ENCODE results near the gene HES3. TPM values are rescaled to one million over a fixed set of nuclear protein-coding genes. Genes with fewer than 3 reads are reported as not detected.

The HES3 gene
- total and polyA plus RNA-seq, 2 of the 4 experiments (the other 2 are of a cell fraction), result not detected

GRCh38 chr1:6207921-6208320, 36.1 kb upstream of the HES3 start:
- no peak overlapping the region for H2AK9ac ChIP-seq (replicated peaks; ENCODE audit: low read depth, low read length, poor library complexity)
- H3K9me3 ChIP-seq (ENCODE audit: control insufficient read depth, insufficient read depth, low read length), result no peaks in the 10 kb centered on the region
- H3K79me1 ChIP-seq (ENCODE audit: low read depth in 1 of 2, low read length in 2 of 2), result no peaks in the 10 kb centered on the region; a peak in 1 of 4 replicates
- 100% methylated on average over 4 of the region's 10 CpGs; no CpG with 5 or more reads in 1 of the 2 experiments for WGBS, 2 experiments (ENCODE audit: extremely low coverage in 2 of 2, insufficient read length in 1 of 2)
- no peak overlapping the region for H4K8ac ChIP-seq (ENCODE audit: low read depth in 2 of 2, low read length in 2 of 2)
- H3K4me2 ChIP-seq (ENCODE audit: low read depth, low read length), result no peak overlapping the region
- no peak overlapping the region for H3K4ac ChIP-seq (ENCODE audit: low read depth, low read length)
- H3K14ac ChIP-seq (replicated peaks; ENCODE audit: low read depth, low read length), result no peak overlapping the region
- H3K9ac ChIP-seq (ENCODE audit: low read depth, low read length), result no peak overlapping the region
- H3K27ac ChIP-seq (ENCODE audit: insufficient read depth, low read length), result no peak overlapping the region
- H4K91ac ChIP-seq (ENCODE audit: insufficient read depth, low read depth, low read length), result no peak overlapping the region
- no peak overlapping the region for H4K5ac ChIP-seq (ENCODE audit: low read depth, low read length)
- H3K27me3 ChIP-seq (ENCODE audit: control insufficient read depth, insufficient read depth, low read length), result no peaks in the 10 kb centered on the region; the same call in 1 of the 2 replicates
- peaks cover 7% of the 10 kb centered on the region; the same call in 1 of the 2 replicates for H3K4me1 ChIP-seq (ENCODE audit: control insufficient read depth, insufficient read depth, low read length)
- no peaks in the 10 kb centered on the region for H3K36me3 ChIP-seq (ENCODE audit: control insufficient read depth, insufficient read depth, low read length)
- H3K23ac ChIP-seq (ENCODE audit: low read depth, low read length), result no peak overlapping the region
- no peak overlapping the region for H2BK5ac ChIP-seq (ENCODE audit: low read depth, low read length, poor library complexity, severe bottlenecking)
- no peak overlapping the region for H3K56ac ChIP-seq (ENCODE audit: extremely low read depth, insufficient read depth, low read length)
- H2BK15ac ChIP-seq (ENCODE audit: low read depth, low read length), result no peak overlapping the region
- BruUV-seq (replicated peaks), result no TSS peak
- DNase-seq, result no peak
- no peak overlapping the region for H2BK120ac ChIP-seq (ENCODE audit: low read depth, low read length)
- TF ChIP-seq RAD21 (IDR thresholded peaks at IDR 0.05; ENCODE audit: low read length), result no peak
- no peak for TF ChIP-seq MXI1 (IDR thresholded peaks at IDR 0.05; ENCODE audit: borderline replicate concordance, low read depth, low read length)
- no peak for TF ChIP-seq RFX5 (IDR thresholded peaks at IDR 0.05; ENCODE audit: low read depth, low read length)
- no peak for TF ChIP-seq FOS (IDR thresholded peaks at IDR 0.05; ENCODE audit: low read depth, low read length)
- TF ChIP-seq USF2 (IDR thresholded peaks at IDR 0.05; ENCODE audit: low read depth, low read length), result no peak
- no peak for TF ChIP-seq BHLHE40 (IDR thresholded peaks at IDR 0.05; ENCODE audit: low read depth, low read length)
- TF ChIP-seq MAZ (IDR thresholded peaks at IDR 0.05; ENCODE audit: borderline replicate concordance, low read depth, low read length), result no peak
- TF ChIP-seq RCOR1 (IDR thresholded peaks at IDR 0.05; ENCODE audit: insufficient replicate concordance, low read length), result no peak
- TF ChIP-seq POLR2A (IDR thresholded peaks at IDR 0.05; ENCODE audit: low read depth, low read length), result no peak
- no peak for TF ChIP-seq CEBPB (IDR thresholded peaks at IDR 0.05; ENCODE audit: low read depth, low read length)
- TF ChIP-seq CHD1 (IDR thresholded peaks at IDR 0.05; ENCODE audit: low read depth, low read length), result no peak
- in situ Hi-C loops (cut with MboI; ENCODE audit: low sequenced_read_pairs), result no loop called here
- H3K9me1 ChIP-seq (ENCODE audit: insufficient read depth, low read length), result peaks cover 4% of the 10 kb centered on the region
- dilution Hi-C loops (cut with HindIII; ENCODE audit: low sequenced_read_pairs, unreplicated experiment), result no loop called here
- no peak overlapping the region for H2AFZ ChIP-seq (replicated peaks; ENCODE audit: low read length, poor library complexity)
- intact Hi-C loops (cut with micrococcal nuclease), result no loop called here
- ATAC-seq (ENCODE audit: low read depth), result no peak
- ChIA-PET CTCF (interaction anchor here (0.9 to 1.0 kb wide), 2 partner anchors 14 to 16 kb away, joined by 3 read pairs; no protein-coding TSS in a partner anchor), POLR2A (ENCODE audit: unreplicated experiment) (no interaction called here)
- H3K4me3 ChIP-seq (ENCODE audit: insufficient read depth, low read depth, low read length), result no peak overlapping the region
- no peak overlapping the region for H2AK5ac ChIP-seq (ENCODE audit: low read depth, low read length)
- no peak overlapping the region for H3K18ac ChIP-seq (ENCODE audit: low read depth, low read length)
- H2BK20ac ChIP-seq (ENCODE audit: low read depth, low read length), result no peak overlapping the region
- H4K20me1 ChIP-seq (ENCODE audit: insufficient read depth, low read length), result no peaks in the 10 kb centered on the region; the same call in 1 of the 2 replicates

Measured in IMR-90 (cell line).